Adipocyte (in vitro differentiated cells): ENCODE data around the gene GAK.

Experiments used
- DNase-seq: peaks from one replicate; pipeline ENCODE4 v3.0.0-alpha.2; 2015; ENCODE audit warnings: low read depth
- H3K27me3 ChIP-seq: replicated peaks from 2 replicates; pipeline ENCODE4 v1.7.0; 2013; ENCODE audit warnings: mild to moderate bottlenecking, low read length, moderate library complexity; ENCODE audit not compliant: control insufficient read depth, insufficient read depth
- H3K36me3 ChIP-seq: 2 replicates; pipeline ENCODE4 v1.7.0; 2013; ENCODE audit warnings: low read length, mild to moderate bottlenecking, moderate library complexity; ENCODE audit not compliant: control insufficient read depth, insufficient read depth, severe bottlenecking
- H3K4me1 ChIP-seq: 2 replicates; pipeline ENCODE4 v1.7.0; 2013; ENCODE audit warnings: mild to moderate bottlenecking, low read length, moderate library complexity; ENCODE audit not compliant: control insufficient read depth, insufficient read depth
- H3K4me3 ChIP-seq: 2 replicates; pipeline ENCODE4 v1.7.0; 2013; ENCODE audit warnings: mild to moderate bottlenecking, low read length, moderate library complexity
- H3K9ac ChIP-seq: 2 replicates; pipeline ENCODE4 v1.7.0; 2013; ENCODE audit warnings: mild to moderate bottlenecking, low read length, moderate library complexity
- H3K9me3 ChIP-seq: 2 replicates; pipeline ENCODE4 v1.7.0; 2013; ENCODE audit warnings: mild to moderate bottlenecking, low read length, moderate library complexity; ENCODE audit not compliant: control insufficient read depth

GAK gene

DNA sequence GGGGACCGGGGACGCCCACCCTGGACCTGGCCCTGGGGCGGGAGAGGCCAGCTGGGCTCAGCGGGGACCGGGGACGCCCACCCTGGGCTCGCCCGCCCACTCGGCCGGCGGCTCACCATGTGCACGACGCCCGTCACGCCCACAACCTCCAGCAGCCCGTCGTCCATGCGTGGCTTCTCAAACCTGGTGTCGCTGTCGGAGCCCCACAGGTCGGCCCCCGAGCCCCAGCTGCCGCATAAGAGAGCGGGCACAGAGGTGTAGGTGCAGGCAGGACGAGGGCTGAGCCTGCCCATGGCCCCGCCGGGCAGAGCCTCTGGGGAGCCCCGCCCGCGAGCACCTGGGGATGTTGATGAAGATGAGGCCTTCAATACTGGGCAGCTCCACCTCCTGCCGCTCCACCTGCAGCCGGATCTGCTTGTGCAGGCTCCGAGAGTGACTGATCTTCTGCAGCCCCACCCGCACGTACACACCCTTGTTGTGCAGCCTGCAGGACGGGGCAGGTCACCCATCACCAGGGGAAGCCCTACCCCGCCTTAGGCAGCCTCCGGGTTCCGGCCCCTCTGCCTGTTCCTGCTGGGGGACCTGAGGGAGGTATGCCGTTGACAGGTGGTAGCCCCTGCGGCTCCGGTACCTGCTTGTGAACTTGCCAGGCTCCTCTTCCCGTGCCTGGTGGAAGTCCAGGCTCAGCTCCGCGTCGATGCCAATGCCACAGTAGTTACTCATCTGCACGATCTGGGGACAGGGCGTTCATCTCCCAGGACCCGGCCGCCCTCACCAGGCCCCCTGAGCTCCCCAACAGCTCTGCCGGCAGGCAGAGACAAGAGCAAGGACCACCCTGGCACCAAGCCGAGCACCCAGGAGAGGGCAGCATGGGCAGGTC lies 29.5 kb upstream of the GAK start:
- H3K4me1 ChIP-seq: no peaks in the 10 kb centered on the region
- H3K27me3 ChIP-seq: no peaks in the 10 kb centered on the region
- no peak overlapping the region for H3K4me3 ChIP-seq
- no peaks in the 10 kb centered on the region for H3K9me3 ChIP-seq
- no peak for DNase-seq
- H3K36me3 ChIP-seq: peaks cover 40% of the 10 kb centered on the region
- H3K9ac ChIP-seq: no peak overlapping the region

DNA sequence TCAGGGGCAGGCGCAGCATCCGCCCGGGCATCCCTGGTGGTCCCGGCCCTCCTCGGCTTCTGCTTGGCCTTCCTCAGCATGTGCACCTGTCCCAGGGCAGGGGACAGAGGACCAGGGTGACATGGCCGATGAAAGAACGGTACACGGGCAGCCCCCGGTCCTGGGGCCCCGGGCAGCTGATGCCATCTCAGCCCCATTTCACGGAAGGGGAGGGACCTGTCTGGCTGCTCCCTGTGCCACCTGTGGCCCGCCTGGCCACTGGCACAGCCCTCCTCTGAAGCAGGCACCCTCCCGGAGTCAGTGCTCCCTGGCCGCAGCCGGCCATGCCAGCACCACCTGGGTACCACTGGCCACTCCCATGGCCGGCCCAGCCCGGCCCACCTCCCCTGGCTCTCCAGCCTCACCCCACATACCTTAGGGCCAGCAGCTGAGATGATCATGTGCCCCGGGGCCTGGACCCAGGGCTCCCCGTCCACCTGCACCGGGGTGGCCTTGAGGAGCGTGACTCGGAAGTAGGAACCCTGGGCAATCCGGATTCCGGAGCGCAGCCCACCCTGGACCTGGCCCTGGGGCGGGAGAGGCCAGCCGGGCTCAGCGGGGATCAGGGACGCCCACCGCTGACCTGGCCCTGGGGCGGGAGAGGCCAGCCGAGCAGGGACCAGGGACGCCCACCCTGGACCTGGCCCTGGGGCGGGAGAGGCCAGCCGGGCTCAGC lies 28.7 kb upstream of the GAK start:
- Histone ChIP-seq H3K4me3 (no peak overlapping the region), H3K36me3 (peaks cover 33% of the 10 kb centered on the region), H3K9me3 (no peaks in the 10 kb centered on the region), H3K27me3 (no peaks in the 10 kb centered on the region), H3K4me1 (no peaks in the 10 kb centered on the region), H3K9ac (no peak overlapping the region)
- DNase-seq: no peak

DNA sequence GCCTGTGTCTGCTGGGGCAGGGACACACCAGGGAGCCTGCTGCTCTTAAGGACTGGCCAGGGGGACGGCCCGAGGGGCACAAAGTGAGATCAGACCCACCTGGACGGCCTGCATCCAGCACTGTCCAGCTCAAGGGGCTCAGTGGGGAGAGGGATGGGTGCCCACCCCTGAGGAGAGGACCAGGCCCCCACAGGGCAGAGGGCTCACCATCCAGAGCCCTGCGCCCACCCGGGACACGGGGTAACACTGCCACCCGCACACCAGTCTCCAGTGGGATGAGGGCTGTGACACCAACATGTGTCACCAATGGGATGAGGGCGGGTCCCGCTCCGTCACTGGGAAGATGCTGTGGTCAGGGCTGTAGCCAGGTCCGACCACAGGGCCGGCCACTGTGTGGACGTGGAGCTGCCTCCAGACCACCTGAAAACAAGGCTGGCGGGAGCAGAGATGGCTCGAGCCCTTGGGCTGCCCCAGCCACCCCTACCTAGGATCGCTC lies 28.1 kb upstream of the GAK start:
- Histone ChIP-seq H3K36me3 (peaks cover 28% of the 10 kb centered on the region), H3K9me3 (no peaks in the 10 kb centered on the region), H3K4me3 (no peak overlapping the region), H3K4me1 (no peaks in the 10 kb centered on the region), H3K9ac (no peak overlapping the region), H3K27me3 (no peaks in the 10 kb centered on the region)
- DNase-seq: no peak

DNA sequence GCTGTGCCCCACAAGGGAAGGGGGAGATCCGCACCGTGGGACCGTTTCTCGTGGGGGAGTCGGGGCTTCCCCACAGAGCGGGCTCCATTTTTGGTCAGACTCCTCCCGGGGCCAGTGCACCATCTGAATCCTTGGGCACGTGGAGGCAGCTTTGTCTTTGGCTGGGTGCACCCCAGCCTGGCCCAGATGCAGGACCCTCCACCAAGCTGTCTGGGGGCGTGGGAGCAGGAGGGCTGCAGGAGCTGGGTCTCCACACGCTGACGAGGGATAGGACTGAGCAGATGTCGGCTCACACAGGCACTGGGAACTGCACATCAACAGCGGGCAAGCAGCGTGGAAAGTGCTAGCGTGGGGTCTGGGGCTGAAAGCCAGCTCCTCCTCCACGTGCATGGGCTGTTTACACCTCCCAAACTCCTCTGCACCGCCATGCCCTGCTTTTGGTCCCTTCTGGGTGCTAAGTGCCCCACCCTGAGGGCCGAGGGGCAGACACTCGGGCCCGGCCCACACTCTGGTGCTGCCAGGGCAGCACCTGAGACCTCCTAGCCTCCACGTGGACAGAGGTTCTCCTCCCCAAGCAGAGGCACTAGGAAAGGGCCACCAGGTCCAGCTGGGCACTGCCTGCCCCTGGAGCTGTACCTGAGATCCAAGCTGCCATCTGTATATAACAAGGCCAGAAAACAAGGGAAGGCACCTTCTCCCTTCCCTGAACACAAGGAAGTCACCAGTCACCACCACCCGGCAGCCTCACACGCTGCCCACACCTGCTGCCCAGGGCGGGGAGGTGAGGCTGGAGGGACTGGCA lies 27.4 kb upstream of the GAK start:
- no peak for DNase-seq
- H3K9me3 ChIP-seq: no peaks in the 10 kb centered on the region
- H3K4me3 ChIP-seq: no peak overlapping the region
- H3K27me3 ChIP-seq: no peaks in the 10 kb centered on the region
- H3K9ac ChIP-seq: no peak overlapping the region
- H3K4me1 ChIP-seq: no peaks in the 10 kb centered on the region
- H3K36me3 ChIP-seq: peaks cover 23% of the 10 kb centered on the region

DNA sequence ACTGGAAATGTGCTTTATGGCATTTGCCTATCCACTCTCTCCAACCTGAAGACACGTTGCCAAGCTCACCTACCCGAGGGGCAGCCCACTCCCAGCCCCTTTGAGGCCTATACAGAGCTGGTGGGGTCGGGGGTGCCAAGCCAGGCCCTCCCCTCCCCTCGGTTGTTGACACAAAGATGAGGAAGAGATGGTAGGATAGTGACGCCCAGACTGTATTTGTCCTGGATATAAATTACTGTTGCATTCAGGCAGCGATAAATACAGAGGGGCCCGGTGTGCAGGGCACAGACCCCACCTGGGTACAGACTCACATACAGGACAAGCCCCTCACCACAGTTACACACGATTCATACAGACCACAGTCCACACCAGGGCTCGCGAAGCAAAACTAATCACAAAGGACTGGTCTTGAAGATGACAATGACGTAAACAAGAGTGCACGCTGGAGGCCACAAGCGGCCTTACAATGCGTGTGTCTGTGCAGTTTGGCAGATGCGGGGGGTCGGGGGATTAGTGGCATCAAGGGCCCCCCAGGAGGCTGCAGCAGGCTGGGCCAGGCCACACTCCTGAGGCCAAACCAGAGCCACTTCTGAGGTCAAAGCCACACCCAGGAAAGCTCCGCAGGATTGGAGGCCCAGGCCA lies 26.7 kb upstream of the GAK start:
- Histone ChIP-seq H3K4me3 (no peak overlapping the region), H3K27me3 (no peaks in the 10 kb centered on the region), H3K36me3 (peaks cover 22% of the 10 kb centered on the region), H3K9ac (no peak overlapping the region), H3K9me3 (no peaks in the 10 kb centered on the region), H3K4me1 (no peaks in the 10 kb centered on the region)
- DNase-seq: no peak

DNA sequence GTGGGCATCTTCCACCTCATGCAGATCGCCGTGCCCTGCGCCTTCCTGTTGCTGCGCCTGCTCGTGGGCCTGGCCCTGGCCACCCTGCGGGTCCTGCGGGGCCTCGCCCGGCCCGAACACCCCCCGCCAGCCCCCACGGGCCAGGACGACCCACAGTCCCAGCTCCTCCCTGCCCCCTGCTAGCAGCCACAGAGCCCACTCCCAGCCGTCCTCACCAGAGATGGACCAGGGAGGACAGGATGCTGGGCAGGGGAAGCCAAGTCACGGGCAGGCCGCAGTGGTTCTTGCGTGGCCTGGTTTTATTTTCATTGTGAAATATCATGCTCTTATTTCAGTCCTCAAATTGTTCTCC lies 26.2 kb upstream of the GAK start:
- Histone ChIP-seq H3K4me1 (no peaks in the 10 kb centered on the region), H3K9ac (no peak overlapping the region), H3K36me3 (peaks cover 22% of the 10 kb centered on the region), H3K27me3 (no peaks in the 10 kb centered on the region), H3K9me3 (no peaks in the 10 kb centered on the region), H3K4me3 (no peak overlapping the region)
- DNase-seq: no peak

DNA sequence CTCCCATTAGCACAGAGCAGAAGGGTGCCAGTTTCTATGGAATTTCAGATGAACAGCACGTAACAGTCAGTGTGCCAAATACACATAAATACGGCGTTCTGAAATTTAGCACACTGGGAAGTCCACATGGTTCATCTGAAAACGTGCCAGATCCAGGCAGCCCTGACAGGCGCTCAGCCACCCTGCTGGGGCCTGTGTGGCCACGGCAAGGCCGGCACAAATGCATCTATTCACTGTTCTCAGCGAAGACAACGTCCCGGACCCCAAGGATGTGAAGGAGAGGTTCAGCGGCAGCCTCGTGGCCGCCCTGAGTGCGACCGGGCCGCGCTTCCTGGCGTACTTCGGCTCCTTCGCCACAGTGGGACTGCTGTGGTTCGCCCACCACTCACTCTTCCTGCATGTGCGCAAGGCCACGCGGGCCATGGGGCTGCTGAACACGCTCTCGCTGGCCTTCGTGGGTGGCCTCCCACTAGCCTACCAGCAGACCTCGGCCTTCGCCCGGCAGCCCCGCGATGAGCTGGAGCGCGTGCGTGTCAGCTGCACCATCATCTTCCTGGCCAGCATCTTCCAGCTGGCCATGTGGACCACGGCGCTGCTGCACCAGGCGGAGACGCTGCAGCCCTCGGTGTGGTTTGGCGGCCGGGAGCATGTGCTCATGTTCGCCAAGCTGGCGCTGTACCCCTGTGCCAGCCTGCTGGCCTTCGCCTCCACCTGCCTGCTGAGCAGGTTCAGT lies 25.6 kb upstream of the GAK start:
- no peak overlapping the region for H3K9ac ChIP-seq
- no peak for DNase-seq
- H3K9me3 ChIP-seq: no peaks in the 10 kb centered on the region

DNA sequence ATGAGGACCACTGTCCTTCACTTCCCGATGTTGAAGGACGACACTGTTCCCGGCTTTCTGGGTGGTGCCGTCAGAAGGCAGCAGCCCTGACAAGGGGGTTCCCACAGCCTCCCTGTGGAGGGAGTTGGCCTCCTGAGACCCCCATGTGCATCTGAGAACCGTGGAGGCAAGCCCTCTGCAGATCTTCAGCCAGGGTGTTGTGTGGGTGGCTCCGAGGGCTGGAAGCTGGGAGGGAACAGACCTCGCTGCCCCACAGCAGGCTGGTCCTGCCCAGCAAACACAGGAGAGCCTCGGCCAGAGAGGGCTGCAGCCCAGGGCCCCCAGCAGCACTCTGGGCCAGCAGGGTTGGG lies 25.1 kb upstream of the GAK start:
- Histone ChIP-seq H3K9ac (no peak overlapping the region), H3K9me3 (no peaks in the 10 kb centered on the region), H3K27me3 (no peaks in the 10 kb centered on the region), H3K4me3 (no peak overlapping the region), H3K4me1 (no peaks in the 10 kb centered on the region), H3K36me3 (peaks cover 16% of the 10 kb centered on the region)
- no peak for DNase-seq

More for the DNA sequence above, 25.6 kb upstream of the GAK start:
- no peaks in the 10 kb centered on the region for H3K4me1 ChIP-seq
- peaks cover 22% of the 10 kb centered on the region for H3K36me3 ChIP-seq
- no peaks in the 10 kb centered on the region for H3K27me3 ChIP-seq
- H3K4me3 ChIP-seq: no peak overlapping the region

DNA sequence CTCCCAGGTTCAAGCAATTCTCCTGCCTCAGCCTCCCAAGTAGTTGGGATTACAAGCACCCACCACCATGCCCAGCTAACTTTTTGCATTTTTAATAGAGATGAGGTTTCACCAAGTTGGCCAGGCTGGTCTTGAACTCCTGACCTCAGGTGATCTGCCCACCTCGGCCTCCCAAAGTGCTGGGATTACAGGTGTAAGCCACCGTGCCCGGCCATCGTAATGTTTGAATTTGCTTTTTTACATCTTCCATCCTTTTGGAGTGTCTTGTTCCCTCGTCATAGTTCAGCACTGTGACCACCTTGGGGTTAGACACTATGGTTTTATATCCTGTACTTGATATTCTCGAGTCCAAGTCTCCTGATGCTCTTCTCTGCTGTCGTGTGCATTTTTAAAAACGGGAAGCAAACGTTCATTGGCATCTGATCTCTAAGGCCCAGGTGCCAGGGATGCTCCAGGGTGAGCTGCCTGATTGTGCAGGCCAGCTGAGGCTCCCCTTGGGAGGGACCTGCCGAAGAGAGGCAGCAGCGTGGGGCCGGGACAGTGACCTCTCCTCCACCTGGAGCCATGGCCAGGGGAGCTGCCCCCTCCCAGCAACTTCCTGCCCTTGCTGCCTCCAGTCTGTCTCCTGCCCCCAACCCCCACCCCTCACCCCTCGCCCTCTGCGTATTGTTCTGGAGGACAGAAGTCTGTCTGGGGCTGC lies 24.6 kb upstream of the GAK start:
- peaks cover 11% of the 10 kb centered on the region for H3K36me3 ChIP-seq
- DNase-seq: no peak
- H3K4me1 ChIP-seq: no peaks in the 10 kb centered on the region
- H3K4me3 ChIP-seq: no peak overlapping the region
- no peaks in the 10 kb centered on the region for H3K9me3 ChIP-seq
- no peak overlapping the region for H3K9ac ChIP-seq
- no peaks in the 10 kb centered on the region for H3K27me3 ChIP-seq

DNA sequence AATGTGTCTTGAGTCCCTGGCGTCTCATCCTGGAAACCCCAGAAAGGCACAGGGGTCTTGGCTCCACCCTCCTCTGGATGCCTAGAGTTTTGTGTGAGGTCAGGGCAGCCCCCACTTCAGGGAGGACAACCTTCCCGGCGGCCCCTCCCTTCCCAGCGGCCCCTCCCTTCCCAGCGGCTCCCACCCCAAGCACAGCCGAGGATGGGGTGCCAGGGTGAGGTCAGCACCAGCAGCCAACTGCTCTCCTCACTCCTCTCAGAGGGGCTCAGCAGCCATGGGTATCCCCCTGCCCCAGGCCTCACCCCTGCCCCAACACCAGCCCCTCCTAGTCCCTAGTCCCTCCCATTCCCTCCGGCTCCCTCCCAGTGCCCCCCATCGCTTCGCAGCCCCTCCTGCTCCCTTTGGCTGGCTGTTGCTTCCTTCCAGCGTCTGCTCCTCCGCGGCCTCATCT lies 23.8 kb upstream of the GAK start:
- H3K4me3 ChIP-seq: no peak overlapping the region
- DNase-seq: no peak
- no peaks in the 10 kb centered on the region for H3K4me1 ChIP-seq
- H3K36me3 ChIP-seq: peaks cover 7% of the 10 kb centered on the region
- no peak overlapping the region for H3K9ac ChIP-seq
- no peaks in the 10 kb centered on the region for H3K9me3 ChIP-seq
- no peaks in the 10 kb centered on the region for H3K27me3 ChIP-seq
